CD4-positive, alpha-beta T cell treated with Interleukin-1 beta for 1 hour (primary cell): ENCODE measurements around the gene IQSEC1.

Experiments
- DNase-seq, 2 donors: peaks; one replicate each; pipeline ENCODE4 v3.0.0-alpha.2; 2020 to 2022

IQSEC1 gene

DNA sequence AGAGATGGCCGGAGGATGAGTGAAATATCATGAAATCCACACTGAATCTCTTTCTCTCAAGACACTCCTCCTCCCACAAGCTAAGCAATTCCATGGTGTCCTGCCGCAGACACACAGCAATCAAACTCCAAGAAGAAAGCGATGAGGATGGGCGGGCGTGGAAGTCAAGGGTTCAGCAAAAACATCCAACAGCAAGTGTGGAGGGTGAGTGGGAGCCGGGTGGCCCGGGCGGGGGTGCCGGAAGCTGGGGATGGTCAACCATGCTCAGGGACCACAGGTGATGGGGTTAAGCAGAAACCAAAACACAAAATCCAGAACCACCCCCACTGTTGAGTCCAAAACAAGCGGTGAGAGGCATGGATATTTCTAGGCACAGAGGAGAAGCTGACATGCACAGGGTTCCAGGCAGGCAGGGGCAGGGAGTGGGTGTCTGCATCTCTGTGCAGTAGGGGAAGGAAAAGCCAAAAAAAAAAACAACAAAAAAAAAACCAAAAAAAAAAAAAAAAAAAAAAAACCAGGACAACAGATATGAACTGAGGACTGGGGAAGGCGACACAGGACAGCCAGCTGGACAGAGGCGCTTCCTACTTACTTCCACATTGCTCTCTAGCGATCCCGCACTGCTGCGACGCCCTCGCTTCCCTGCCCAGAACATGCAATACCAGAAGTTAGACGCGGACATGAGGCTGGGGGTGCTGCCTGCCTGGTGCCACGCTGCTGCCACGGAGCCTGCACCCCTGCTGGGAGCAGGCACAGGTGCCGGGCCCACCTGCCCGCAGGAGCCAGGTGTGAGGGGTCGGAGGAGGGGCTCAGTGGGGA lies 170.8 kb downstream of the IQSEC1 start:
- DNase-seq = no peak

DNA sequence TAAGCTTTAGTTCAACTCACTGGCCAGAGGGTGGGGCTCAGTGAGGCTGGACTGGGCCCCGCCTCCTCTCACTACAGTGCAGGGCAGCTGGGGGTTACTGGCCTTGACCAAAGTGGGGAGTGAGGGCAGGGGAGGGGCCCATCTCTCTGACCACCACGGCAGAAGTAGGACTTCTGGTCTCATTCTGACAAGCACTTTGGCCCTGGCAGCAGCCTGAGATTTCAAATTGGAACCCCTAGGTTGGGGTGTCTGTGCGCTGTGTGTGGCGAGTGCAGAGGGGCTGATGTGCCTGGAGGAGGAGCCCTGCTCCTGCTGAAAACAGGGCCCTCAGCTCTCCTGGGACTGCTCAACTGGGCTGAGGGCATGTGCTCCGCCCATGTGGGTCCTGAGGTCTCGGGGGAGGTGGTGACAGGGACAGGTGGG lies 171.6 kb downstream of the IQSEC1 start:
- DNase-seq = no peak

DNA sequence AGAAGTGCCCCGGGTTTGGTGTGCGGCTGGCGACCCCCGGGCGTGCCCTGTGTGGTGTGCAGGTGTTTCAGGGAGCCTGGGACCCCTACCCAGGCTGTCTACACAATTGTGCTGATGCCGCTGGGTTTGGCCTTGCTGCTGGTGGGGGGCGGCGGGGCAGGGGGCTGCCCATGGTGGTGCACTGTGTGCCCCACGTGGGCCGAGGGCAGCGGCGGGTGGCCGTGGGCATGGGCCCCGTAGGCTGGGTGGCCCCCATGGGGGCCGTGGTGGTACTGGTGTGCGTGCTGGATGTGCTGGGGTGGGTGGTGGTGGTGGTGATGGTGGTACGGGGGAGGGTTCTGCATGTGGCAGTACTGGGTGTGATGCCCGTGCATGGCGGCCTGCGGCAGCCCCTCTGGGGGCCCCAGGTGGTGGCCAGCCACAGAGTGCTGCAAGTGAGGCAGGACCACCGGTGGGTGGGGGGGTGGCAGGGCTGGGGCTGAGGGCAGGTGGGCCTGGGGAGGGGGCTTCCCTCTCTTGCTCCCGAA lies 172.3 kb downstream of the IQSEC1 start:
- DNase-seq = no peak

DNA sequence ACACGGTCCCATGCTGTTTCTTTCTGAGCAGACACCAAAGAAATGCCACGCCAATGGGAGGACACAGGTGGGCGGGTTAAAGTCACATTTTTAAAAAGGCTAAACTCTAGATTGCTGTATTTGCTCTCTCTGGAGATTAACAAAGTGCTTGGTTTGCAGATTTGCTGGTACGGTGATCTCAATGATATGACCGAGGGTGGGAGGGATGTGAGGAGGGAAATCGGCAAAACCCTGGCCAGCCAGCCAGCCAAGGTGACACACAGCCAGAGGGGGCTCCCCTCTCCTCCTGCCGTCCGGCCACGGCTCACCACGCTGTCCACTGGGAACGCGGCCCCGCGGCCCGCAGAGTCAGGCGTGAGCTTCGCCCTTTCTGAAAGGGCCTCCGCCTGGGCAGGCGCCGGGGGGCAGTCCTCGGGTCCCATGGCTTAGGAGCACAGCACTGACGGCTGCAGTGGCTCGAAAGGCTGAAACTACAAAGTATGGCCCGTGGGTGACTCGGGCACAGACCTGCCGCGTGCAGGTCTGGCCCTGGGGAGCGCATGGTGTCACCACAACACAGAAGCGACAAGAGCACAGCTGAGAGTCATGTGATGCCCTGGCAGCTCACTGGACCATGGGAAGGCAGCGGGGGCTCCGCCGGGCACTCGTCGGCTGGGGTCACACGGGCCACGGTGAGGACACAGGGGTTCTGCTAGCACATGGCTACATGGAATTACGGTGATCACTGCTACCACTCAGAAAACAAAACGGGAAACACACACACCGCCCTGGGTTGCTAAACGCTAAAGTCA lies 174.1 kb downstream of the IQSEC1 start:
- no peak for DNase-seq

DNA sequence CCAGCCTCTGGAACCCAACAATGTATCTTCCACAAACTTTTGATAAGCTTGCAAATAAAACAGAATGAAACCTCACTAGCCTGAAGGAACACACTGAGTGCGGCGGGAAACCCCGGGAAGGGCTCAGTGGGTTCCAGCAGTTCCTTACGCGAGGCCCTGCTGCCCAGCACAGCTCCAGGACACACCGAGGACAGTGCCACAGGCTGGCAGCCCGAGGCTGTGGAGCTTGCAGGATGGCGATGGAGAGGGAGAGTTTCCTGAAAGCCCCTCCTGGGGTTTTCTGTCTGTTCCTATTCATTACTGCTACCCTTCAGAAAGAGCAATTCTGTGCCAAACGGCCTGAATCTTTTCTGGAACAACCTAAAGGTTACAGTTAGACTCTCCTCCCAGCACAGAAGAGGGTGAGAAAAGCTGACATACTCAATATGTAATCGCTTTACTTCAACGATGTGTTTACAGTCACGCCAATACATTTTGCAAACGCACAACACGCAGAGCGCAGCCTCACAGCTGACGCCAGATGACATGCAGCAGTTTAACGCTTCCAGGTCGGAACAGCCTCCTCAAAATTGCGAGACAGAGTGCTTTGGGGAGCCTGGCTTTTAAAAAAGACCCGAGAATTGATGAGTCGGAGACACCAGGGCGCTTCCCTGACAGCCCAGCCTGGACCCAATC lies 174.8 kb downstream of the IQSEC1 start:
- no peak for DNase-seq

DNA sequence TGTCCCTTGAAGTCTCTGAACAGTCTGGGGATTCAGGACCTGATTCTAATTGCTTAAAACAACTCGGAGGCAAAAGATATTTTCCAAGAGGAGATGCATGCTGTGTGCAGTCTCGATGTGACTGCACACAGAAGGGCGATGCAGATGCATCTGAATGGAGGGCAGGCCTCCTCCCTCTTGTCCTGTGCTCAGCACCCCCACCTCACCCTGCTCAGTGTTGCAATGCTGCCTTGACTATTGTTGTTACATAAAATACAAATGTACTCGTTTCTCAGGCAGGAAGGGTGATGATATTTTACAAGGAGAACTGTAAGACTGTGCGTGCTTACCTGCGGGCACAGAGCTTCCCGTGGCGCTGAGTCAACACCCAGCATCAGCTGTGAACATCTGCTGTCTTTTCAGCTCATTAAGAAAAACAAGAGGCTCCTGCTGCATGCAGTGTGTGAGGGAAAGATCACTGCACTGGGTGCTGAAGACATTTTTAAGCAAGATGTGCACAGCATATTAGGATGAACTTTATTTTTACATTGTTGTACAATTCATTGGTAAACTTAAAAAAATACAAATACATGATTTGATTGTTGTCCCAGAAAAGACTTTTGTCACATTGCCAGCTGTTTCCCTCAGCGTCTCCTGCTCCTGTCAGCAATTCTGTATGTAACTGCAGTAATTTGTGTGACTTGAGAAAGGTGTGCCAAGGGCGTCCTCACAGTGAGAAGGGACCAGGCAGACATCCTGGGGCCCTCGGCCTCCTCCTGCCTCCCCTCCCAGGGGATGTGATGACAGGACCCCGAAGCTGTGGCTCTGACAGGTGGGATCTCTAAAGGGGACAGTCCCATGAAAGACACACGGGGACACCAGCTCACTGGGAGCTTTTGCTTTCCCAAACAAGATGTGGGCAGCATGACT lies 175.6 kb downstream of the IQSEC1 start:
- no peak for DNase-seq

DNA sequence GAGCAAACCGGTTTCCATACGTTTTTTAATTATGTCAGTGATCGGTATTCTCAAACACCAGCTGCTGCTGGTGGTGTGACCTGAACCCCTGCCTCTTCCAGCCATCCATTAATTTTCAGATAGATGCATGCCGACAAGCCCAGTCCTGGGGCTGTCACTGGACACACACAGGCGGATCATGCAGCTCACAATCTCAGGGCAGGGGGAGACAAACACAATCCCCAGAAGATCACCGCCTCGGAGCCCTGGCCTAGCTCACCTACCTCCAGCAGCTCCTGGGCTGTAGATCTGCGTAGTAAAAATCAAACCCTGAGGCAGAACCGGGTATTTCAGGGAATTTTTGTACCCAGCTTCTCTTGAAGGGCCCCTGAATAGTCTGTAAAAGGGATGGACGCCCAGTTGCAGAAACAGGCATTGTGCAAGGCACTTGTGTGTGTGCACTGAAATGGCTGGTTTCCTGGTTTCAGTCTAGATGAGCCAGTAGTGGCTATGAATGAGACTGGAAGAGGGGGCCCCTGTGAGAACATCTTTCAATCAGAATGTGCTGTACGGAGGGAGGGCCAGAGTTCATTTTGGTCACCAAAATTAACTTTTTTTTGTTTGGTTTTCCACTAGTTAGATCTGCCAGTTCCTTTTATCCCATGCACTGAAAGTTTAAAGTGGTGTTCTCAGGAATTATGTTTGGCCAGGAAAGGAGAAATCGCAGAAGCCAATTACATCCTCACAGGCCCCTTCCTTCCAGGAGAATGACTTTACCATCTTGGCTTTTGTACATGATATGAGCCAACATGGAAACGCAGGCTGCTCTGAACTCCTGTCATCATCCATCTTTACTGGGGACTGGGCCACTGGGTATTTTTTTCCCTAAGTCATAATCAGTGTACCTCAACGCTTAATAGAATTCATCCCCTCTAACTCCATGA lies 176.9 kb downstream of the IQSEC1 start:
- no peak for DNase-seq

DNA sequence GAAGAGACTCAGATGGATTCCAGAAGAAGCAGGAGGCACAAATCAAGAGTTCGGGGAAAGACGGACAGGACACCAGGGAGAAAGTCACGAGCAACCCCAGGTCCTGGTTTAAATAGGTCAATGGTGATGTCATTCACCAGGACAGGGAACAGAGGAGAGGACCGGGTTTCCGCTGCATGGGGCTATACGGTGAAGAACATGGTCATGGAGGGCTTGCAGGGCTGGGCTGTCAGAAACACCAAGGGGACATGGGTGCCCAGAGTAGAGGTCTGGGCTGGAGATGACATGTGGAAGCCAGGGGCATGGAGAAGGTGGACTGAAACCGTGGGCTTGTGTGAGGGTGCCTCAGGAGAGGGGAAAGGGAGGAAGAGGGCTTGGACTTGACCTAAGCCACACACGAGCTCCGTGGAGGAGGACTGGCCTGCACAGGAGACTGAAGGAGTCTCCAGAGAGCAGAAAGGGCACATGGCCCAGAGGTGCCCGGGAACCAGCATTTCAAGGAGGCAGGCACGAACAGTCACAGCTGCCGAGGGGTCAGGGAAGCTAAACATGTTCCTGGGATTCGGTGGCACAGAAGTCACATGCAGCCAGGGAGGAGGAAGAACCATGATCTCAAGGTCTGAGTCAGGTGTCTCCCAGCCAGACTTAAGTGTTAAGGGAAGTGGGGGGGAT lies 177.7 kb downstream of the IQSEC1 start:
- no peak for DNase-seq

DNA sequence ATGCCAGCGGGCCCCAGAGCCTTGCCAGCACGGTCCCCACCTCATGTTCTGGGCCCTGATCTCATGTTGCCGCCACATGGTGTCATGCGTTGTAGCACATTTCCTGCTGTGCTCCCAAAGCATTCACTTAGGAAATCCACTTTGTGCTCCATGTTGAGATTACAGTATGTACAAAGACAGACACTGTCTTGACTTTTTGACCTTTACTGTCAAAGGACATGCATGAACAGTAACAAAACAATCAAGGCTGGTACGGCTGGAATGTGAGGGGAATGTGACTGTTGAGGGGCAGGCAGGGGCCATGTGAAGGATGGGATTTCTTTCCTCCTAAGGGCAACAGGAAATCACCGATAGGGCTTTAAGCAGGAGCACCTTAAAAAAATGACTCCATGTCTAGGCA lies 178.6 kb downstream of the IQSEC1 start:
- no peak for DNase-seq

DNA sequence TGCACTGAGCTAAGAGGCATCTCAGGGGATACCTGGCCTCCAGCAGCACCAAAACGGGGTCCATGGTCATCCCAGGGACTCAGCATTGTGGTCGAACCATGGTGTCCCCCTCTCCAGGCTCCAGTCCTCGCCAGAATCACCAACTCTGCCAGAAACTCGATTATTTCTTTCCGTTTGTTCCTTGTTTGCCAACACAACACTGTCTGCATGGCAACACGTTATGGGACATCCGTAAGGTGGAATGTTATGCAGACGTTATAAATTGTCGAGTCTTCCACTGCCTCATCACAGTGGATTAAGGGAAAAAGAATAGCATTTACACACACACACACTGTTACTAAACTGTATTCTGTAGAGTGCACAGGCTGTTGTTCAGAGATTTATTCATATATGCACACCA lies 179.4 kb downstream of the IQSEC1 start:
- DNase-seq = no peak

DNA sequence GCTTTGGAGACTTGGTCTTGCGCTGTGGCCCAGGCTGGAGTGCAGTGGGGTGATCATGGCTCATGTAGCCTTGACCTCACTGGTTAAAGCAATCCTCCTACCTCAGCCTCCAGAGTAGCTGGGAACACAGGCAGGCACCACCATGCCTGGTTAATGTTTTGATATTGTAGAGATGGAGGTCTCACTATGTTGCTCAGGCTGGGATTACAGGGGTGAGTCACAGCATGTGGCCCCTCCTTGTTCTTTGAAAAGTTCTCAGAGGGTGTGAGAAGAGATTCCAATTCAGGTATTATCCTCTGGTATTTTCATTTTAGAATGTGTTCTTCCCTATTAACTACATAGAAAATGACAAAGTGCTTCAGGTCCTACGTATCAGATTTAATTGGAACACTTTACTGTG lies 180.0 kb downstream of the IQSEC1 start:
- DNase-seq = no peak

DNA sequence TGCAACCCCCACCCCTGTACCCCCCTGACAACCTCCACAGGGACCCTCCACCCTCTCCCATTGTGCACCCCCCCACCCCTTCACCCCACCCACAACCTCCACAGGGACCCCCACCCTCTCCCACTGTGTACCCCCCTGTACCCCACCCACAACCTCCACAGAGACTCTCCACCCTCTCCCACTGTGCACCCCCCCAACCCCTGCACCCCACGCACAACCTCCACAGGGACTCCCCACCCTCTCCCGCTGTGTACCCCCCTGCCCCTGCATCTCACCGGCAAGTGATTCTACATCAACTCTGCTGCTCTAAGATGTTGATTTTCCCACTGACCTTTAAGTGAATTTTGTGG lies 180.4 kb downstream of the IQSEC1 start:
- no peak for DNase-seq

DNA sequence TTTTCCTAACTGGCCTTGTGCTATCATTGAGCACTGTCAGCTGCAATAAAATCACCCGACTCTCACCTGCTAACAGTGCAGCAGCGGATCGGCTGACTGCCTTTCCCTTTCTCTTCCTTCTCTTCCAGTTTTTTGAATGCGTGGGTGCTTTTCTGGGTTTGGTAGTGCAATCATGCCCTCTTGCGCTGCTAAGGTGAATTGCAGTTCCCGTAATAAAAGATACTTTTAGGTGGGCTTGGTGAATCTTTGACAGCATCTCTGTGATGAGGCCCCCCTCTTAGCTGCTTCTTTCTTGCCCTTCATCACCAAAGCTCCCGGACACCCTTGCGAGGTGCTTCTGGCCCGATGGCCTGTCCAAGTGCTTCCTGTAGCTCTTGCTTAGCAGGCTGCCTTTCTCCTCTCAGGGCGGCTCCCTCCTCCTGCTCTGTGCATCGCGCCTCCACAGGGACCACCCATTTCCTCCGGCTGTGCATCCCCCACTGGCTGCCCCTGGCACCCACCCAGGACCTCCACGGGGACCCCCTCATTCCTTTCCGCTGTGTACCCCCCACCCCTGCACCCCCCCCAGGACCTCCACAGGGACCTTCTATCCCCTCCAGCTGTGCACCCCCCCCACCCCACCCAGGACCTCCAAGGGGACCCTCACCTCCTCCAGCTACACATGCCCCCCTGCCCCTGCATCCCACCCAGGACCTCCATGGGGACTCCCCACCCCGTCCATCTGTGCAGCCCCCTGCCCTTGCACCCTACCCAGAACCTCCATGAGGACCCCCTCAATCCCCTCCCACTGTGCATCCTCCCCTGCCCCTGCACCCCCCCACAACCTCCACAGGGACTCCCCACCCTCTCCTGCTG lies 181.0 kb downstream of the IQSEC1 start:
- DNase-seq = peak; percentile 31 to 55

DNA sequence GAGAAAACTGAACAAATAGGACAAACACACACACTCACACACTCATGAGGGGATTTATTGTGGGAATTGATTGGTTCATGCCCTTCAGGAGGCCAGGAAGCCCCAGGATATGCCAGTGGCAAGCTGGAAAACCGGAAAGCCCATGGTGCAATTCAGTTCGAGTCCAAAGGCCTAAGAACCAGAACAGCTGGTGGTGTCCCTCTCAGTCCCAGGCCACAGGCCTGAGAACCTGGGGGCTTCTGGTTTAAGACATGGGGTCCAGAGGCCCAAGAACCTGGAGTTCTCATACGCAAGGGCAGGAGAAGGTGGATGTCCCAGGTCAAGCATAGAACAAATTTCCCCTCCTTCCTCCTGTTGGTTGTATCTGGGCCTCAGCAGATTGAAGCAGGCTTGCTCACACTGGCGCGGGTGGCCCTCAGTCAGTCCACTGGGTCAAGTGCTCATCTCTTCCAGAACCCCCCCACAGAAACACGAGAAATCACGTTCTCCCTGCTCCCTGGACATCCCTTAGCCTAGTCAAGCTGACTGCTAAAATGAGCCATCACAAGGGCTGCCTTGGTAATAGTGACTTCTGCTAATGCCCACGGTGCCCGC lies 181.7 kb downstream of the IQSEC1 start:
- DNase-seq = no peak

DNA sequence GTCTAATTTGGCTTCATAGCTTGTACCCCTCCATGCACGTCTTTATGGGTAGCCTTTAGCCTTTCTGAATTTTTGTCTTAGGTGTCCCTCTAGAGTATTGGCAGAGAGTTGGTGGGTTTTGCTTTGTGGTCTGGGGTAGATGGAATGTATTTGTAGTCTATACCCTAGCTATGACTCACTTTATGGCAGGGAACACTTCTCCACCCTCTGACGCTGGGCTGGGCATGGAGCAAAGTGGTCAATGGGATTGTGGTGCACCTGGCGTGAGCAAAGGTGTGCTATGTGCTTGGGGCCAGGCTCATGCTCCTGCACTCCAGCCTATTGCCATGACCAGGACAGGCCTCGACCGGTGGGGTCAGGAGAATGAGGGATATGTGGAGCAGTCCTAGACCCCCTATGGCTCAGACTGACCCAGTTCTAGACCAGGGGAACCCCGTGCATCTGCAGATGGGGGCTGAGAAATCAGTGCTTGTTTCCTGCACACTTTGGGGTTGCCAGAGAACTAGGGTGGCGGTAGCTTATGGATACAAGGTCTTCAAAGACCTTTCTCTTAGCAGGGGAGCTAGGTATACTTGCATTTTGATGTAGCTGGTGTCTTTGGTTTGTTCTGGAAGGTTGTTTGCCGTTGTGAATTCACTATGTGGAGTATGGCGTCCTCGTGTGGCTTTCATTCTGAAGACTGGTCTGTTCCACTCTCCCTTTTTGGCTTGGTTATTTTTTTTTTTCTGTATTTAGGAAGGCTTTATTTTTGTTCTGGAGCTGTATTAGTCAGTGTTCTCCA lies 182.4 kb downstream of the IQSEC1 start:
- DNase-seq = no peak

DNA sequence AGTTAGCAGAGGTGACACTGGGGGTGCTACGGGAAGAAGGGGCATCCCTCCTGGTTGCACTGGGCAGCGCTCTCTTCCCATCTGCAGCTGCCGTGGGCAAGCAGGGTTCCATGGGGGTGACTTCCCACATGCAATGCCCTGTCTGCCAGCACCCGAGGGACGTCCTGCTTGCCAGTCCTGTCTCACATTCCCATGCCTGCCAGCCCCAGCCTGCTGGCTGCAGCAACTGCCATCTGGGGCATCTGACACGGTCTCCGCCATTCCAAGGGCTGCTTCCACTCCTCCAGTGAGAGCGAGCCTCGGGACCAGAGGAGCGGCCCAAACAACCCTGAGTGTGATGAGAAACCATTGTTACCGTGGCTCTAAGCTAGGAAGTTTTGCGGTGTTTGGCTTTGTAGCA lies 186.5 kb downstream of the IQSEC1 start:
- no peak for DNase-seq

DNA sequence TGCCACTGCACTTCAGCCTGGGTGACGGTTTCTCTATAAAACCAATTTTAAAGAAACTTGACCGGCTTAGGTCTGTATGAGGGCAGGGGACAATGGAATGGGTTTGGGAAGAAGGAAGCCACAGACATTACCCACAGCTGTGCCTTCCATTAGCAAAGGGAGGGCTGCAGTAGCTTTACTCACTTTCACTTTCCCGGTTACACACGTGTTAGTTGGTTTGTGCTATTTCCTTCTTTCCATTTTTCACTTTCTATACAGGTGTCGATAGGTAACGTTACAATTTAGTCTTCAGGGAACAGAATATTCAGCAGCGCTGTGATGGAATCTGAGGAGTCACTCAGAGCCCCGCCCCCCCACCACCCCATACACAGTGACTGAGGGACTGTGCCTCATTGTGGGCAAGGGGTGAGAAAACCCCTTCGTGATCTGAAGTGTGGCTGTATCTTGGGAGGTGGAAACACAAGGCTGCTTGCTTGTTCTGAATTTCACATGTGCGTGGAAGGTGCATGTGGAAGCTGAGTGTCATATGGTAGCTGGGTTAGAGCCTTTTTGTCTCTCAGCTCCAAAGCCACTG lies 187.0 kb downstream of the IQSEC1 start:
- no peak for DNase-seq

DNA sequence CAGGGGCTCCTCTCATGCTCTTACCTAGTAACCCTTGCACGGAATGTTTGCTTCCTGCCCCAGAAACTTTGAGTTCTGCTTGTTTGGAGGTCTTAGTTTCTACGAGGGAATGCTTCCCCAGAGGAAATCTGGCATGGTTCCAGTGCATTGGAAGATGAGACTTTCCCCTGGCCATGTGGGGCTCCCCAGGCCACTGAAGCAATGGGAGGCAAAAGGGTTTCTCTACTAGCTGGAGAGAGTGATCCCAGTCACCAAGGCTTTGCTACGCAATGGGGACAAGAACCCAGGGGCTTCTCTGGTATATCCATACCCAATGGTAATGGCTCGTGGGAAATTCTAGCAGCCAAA lies 187.7 kb downstream of the IQSEC1 start:
- no peak for DNase-seq
